Measurements from ENCODE around the gene CDH4. TPM values are rescaled to one million over a fixed set of nuclear protein-coding genes. Genes with fewer than 3 reads are reported as not detected.
A peak's percentile ranks its signal among the peaks of the same experiment; 100 is the strongest.

Gene CDH4
- total RNA-seq, 2 donors from 2014 or later: 0.19 to 0.65 TPM

- peak; percentile 74 for DNase-seq (ENCODE audit: low spot score)
- intact Hi-C loops (cut with DNase I): no loop called here
These were observed 552.1 kb downstream of the CDH4 start for GRCh38 chr20:61803915-61804751.

- DNase-seq (ENCODE audit: low spot score): peak; percentile 52
- intact Hi-C loops (cut with DNase I): no loop called here
These were observed 552.8 kb downstream of the CDH4 start for GRCh38 chr20:61804752-61805295.

GRCh38 chr20:61805365-61805764 is 553.3 kb downstream of the CDH4 start:
- intact Hi-C loops (cut with DNase I): no loop called here
- peak; percentile 47 for DNase-seq (ENCODE audit: low spot score)

GRCh38 chr20:61805781-61806180 is 553.7 kb downstream of the CDH4 start:
- peak; percentile 60 for DNase-seq (ENCODE audit: low spot score)
- intact Hi-C loops (cut with DNase I): no loop called here

GRCh38 chr20:61806314-61806713 is 554.3 kb downstream of the CDH4 start:
- peak; percentile 52 for DNase-seq (ENCODE audit: low spot score)
- intact Hi-C loops (cut with DNase I): no loop called here

GRCh38 chr20:61806995-61807394 is 554.9 kb downstream of the CDH4 start:
- intact Hi-C loops (cut with DNase I): no loop called here

GRCh38 chr20:61807471-61808160 is 555.6 kb downstream of the CDH4 start:
- intact Hi-C loops (cut with DNase I): no loop called here
- peak; percentile 54 for DNase-seq (ENCODE audit: low spot score)

More at GRCh38 chr20:61806995-61807394, 554.9 kb downstream of the CDH4 start:
- peak; percentile 60 for DNase-seq (ENCODE audit: low spot score)

- peak; percentile 69 for DNase-seq (ENCODE audit: low spot score)
- intact Hi-C loops (cut with DNase I): no loop called here
These were observed 556.4 kb downstream of the CDH4 start for GRCh38 chr20:61808447-61808846.

- DNase-seq (ENCODE audit: low spot score): peak; percentile 77
- intact Hi-C loops (cut with DNase I): no loop called here
These were observed 557.1 kb downstream of the CDH4 start for GRCh38 chr20:61809006-61809770.

- DNase-seq (ENCODE audit: low spot score): peak; percentile 40
These were observed 558.1 kb downstream of the CDH4 start for GRCh38 chr20:61810066-61810737.

GRCh38 chr20:61810738-61811135 is 558.7 kb downstream of the CDH4 start:
- intact Hi-C loops (cut with DNase I): no loop called here
- peak; percentile 45 for DNase-seq (ENCODE audit: low spot score)

More at GRCh38 chr20:61810066-61810737, 558.1 kb downstream of the CDH4 start:
- intact Hi-C loops (cut with DNase I): no loop called here

- DNase-seq (ENCODE audit: low spot score): no peak
- intact Hi-C loops (cut with DNase I): no loop called here
These were observed 559.1 kb downstream of the CDH4 start for GRCh38 chr20:61811166-61811565.

- DNase-seq (ENCODE audit: low spot score): peak; percentile 56
These were observed 560.2 kb downstream of the CDH4 start for GRCh38 chr20:61812121-61812844.

GRCh38 chr20:61812845-61813485 is 560.9 kb downstream of the CDH4 start:
- peak; percentile 25 for DNase-seq (ENCODE audit: low spot score)

More at GRCh38 chr20:61812121-61812844, 560.2 kb downstream of the CDH4 start:
- intact Hi-C loops (cut with DNase I): no loop called here

GRCh38 chr20:61813791-61814190 is 561.7 kb downstream of the CDH4 start:
- intact Hi-C loops (cut with DNase I): no loop called here
- DNase-seq (ENCODE audit: low spot score): no peak

More at GRCh38 chr20:61812845-61813485, 560.9 kb downstream of the CDH4 start:
- intact Hi-C loops (cut with DNase I): no loop called here

- DNase-seq (ENCODE audit: low spot score): peak; percentile 49
- intact Hi-C loops (cut with DNase I): no loop called here
These were observed 562.2 kb downstream of the CDH4 start for GRCh38 chr20:61814244-61814643.

GRCh38 chr20:61814726-61815125 is 562.7 kb downstream of the CDH4 start:
- peak; percentile 60 for DNase-seq (ENCODE audit: low spot score)

GRCh38 chr20:61815176-61815575 is 563.1 kb downstream of the CDH4 start:
- DNase-seq (ENCODE audit: low spot score): peak; percentile 51
- intact Hi-C loops (cut with DNase I): no loop called here

More at GRCh38 chr20:61814726-61815125, 562.7 kb downstream of the CDH4 start:
- intact Hi-C loops (cut with DNase I): no loop called here

Measured in posterior vena cava (tissue), 2 donors.